NT2/D1 (cell line): Measurements from ENCODE around the gene COMTD1.

Experiments
- SUZ12 ChIP-seq: IDR thresholded peaks from 2 replicates; pipeline ENCODE4 v1.6.1; 2011; ENCODE audit not compliant: insufficient read length, insufficient read depth; ENCODE audit errors: extremely low read depth
- YY1 ChIP-seq: IDR thresholded peaks from 2 replicates; pipeline ENCODE4 v1.6.1; 2011; ENCODE audit not compliant: insufficient read length, insufficient read depth
- ZNF274 ChIP-seq: IDR thresholded peaks from 2 replicates; pipeline ENCODE4 v1.6.1; 2011; ENCODE audit warnings: mild to moderate bottlenecking, low read depth, low read length

DNA sequence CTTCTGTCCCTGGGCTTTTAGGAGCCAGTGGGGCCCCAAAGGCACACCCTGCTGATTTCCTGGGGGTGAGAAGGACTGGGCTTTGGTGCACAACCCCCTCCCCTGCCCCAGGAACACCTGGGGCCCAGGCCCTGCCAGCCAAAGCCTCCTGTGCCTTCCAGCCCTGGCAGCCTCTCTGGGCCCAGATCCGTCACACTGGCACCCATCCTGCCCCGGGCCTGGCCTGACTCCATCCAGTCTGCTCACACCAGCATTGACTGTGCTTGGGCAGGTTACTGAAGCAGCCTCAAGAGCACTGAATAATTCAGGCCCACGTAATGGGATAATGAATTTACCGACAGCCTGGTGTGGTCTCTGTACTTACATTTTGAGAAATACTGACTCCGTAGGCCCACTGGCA lies 12.0 kb upstream of the COMTD1 start:
- no peak for TF ChIP-seq YY1
- TF ChIP-seq ZNF274 = no peak
- no peak for TF ChIP-seq SUZ12
